DLD1 (cell line): ENCODE results near the gene PARK7.

Experiments
- in situ Hi-C: cut with HindIII; loops from 2 replicates; pipeline ENCODE4 v1.10.0; 2017; ENCODE audit warnings: low sequenced_read_pairs

Gene PARK7

DNA sequence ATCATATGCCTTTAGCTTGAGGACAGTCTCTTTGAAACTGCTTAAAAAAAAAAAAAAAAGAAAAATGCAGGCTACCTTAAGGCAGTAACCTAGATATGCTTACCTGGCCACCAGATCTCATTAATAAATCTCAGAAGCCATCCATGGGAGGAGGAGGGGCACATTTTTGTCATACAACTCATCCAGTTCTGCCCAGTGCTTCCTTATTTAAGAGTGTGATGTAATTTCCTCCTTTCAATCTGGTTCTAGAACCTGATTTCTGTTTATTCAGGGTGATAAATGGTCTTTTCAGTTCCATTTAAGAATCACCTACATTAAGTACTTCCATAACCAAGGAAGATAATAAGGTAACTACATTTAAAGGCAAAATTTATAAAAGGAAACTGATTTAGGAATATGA is 58.5 kb downstream of the PARK7 start:
- in situ Hi-C loops, result loop anchor here (25.0 kb wide), 2 partner anchors 108 to 392 kb away; no protein-coding TSS in a partner anchor

DNA sequence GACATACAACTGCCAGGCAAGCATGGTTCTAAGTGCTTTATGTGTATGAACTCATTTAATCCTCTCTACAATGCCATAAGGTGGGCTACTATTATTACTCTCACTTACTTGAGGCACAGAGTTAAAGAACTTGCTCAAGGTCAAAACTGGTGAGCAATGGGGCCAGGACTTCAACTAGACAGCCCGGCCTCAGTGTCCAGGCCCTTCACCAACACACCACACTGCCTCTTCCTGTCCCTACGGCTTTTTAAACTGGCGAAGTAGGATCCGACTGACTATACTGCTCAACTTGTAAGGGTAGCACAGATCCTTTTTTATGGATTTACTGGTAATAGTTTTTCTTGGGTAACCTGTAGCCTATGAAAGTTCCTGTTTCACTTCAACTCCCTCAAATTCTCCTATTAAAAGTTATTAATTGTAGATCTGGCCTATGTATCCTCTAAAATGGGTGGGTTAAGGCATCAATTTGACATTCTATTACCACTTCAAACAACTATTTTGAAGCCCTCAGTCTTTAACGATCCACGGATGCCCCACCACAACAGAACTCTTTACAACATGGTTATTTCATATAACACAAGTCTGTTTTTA is 60.3 kb downstream of the PARK7 start:
- in situ Hi-C loops, result loop anchor here (25.0 kb wide), 2 partner anchors 109 to 391 kb away; no protein-coding TSS in a partner anchor

- in situ Hi-C loops, result loop anchor here (25.0 kb wide), 2 partner anchors 110 to 390 kb away; no protein-coding TSS in a partner anchor
Observed at GRCh38 chr1:8022395-8023286, 61.1 kb downstream of the PARK7 start.

DNA sequence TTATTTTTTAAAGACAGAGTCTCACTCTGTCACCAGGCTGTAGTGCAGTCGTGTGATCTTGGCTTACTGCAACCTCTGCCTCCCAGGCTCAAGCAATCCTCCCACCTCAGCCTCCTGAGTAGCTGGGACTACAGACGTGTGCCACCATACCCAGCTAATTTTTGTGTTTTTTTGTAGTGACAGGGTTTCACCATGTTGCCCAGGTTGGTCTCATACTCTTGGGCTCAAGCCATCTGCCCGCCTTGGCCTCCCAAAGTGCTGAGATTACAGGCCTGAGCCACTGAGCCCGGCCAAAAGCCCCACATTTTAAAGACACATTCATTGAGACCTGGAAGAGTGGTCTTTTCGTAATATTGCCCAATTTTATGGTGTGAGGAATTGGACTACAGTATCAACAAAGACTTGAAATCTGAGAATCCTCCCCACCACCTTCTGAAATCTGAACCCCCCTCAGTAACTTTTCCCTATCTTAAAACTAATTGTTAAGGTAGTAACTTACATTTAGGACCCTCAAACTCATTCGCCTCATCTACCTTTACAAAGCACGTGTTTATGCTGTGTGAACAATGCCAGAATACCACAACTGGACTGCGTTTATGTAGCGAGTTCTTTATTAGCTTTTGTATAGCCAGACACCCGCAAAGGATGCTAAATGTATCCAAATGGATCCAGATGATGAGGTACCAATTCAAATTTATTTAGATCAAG is 61.9 kb downstream of the PARK7 start:
- in situ Hi-C loops, result loop anchor here (25.0 kb wide), 2 partner anchors 111 to 389 kb away; no protein-coding TSS in a partner anchor

GRCh38 chr1:8023995-8024313 is 62.4 kb downstream of the PARK7 start:
- in situ Hi-C loops, result loop anchor here (25.0 kb wide), 2 partner anchors 112 to 388 kb away; no protein-coding TSS in a partner anchor

DNA sequence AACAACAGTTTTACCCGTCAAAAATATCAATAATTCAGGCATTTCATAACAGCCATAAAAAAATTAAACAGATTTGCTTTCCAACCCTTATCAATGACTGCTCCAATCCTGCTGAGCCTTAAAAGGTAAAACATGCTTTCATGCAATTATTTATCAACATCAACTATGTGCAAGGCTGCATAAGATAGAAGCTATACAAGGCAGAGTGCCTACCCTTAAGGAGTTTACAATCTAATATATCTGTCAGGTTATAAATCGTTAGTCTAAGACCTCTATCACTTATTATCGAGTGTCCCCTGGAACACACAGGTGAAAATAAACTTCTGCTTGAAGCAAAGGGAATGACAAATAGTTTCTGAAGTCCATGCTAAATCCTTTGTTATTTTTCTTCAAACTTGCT is 62.8 kb downstream of the PARK7 start:
- in situ Hi-C loops, result loop anchor here (25.0 kb wide), 2 partner anchors 112 to 388 kb away; no protein-coding TSS in a partner anchor

- in situ Hi-C loops, result no loop called here
Observed at GRCh38 chr1:8025061-8025670, 63.7 kb downstream of the PARK7 start.

- in situ Hi-C loops, result no loop called here
Observed at GRCh38 chr1:8025671-8026144, 64.2 kb downstream of the PARK7 start.

DNA sequence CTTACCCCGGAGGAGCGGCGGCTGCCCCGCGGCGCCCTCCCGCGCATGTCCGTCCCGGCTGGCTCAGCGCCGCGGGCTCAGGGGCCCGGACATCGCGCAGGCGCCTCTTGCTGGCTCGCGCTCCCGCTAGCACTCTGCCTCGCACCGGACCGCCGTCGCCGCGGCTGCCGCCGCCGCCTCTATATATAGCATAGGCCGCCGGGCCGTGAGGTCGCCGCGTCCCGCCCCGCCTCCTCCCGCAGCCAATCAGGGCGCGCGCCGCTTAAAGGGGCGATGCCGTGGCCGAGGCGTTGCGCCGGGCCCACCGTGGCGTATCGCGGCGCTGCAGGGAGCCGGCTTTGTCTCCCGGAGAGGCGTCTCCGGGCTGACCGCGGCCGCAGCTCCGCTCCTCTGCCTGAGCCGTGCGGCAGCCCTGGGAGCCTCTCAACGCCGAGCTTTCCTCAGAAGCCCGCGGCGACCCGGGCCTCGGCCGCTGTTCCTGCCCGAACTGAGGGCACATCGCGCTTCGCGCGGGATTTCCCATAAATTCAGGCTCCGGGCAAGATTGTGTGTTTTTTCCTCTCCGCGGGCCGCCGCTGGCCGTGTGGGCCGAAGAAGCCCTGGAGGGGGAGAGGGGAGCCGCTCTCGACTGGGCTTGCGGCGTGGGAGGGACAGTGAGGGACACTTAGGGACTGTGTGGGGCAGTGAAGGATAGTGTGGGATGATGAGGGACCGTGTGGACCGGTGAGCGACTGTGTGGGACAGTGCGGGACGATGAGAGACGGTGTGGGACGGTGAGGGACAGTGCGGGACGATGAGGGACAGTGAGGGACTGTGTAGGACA is 64.9 kb downstream of the PARK7 start, which contains the start of gene ERRFI1:
ERRFI1 (minus strand) TSS at position 157 of the 823 bp plus-strand sequence. CDS start 10,690 bp downstream, outside the sequence.
- in situ Hi-C loops, result no loop called here

- in situ Hi-C loops, result no loop called here
Observed at GRCh38 chr1:8026976-8027747, 65.7 kb downstream of the PARK7 start.

DNA sequence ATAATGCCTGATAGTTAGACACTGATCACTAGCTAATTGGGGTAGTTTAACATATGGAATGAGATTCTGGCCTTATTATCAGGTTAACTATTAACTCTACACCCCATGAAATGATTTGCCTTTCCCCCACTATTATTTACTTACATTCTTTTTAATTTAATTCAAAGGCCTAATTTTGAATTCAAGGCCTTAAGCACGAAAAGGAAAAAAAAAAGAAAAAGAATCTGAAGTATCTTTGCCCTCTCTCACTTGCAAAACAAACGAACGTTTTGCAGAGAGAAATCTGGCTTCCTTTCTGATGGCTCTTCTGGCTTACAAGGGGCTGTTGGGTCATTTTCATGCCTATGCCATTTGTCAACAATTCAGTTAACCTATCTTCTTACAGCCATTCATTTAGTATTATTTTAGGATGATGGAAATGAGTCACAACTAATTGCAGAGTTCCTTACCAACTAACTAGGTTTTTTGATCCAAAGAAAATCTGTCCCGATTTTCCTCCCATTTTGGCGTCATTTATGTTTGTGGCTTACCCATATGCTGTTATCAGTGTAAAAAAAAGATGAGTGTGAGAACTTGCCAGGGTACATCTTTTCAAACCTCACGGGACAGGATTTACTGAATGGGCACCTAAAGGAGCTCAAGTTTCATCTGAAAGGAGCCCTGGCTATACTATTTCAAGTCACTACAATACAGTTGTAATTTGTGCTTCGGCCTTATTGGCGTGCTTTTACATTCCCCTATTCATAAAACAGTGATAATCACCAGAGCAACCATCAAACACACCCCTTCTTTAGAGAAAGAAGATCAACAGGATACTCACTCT is 66.4 kb downstream of the PARK7 start:
- in situ Hi-C loops, result no loop called here

DNA sequence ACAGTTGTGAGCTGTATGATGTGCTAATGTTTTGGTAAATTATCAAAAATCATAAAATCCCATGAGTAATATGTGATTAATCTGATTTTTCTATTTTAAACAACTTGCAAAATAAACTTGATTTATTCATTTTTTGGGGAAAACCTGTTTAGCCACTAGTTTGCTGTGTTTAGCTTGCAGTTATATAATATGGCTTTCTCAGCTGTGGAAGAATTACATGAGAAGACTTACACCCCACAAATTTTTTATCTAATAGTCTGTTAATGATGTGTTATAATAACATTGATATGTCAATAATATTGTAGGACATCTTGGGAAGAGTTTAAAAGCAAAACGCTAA is 67.0 kb downstream of the PARK7 start:
- in situ Hi-C loops, result no loop called here

DNA sequence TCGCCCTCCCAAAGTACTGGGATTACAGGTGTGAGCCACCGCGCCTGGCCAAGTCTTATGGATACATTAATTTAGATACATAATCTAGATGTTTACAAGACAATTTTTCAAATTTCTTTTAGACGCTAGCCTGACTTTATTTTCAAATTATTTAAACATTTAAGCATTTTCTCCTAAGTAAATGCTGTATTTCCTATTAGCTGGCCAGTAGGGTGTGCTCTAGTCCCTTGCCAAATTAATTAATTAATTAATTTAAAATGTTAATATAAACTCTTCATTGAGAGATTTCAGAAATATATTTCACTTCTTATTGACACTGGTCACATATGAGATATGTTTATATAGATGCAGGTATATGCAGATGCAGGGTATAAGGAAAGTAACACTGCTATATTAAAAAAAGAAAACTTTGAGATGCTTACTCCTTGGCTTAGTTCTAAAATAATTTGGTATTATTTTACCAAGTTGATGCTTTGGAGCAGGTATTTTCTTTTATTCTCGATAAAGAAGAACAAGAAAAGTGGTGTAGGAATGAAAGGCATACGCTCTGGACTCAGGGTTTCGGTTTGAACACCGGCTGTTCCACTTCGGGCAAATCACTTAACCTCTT is 69.8 kb downstream of the PARK7 start:
- in situ Hi-C loops, result no loop called here

- in situ Hi-C loops, result no loop called here
Observed at GRCh38 chr1:8032366-8032910, 70.9 kb downstream of the PARK7 start.

- in situ Hi-C loops, result no loop called here
Observed at GRCh38 chr1:8033322-8033721, 71.8 kb downstream of the PARK7 start.
